ENCODE measurements around the gene NPSR1.

- TF ChIP-seq POLR2A (IDR thresholded peaks at IDR 0.05; ENCODE audit: low read depth, low read length) (no peak), POLR2AphosphoS5 (IDR thresholded peaks at IDR 0.05; ENCODE audit: low read depth, low read length) (no peak), TAF1 (IDR thresholded peaks at IDR 0.05; ENCODE audit: borderline replicate concordance, low read depth, low read length) (no peak)
Observed at GRCh38 chr7:34748728-34749089, 90.7 kb downstream of the NPSR1 start.
